GM20000 (cell line): Measurements from ENCODE around the gene ITGB5.
"Not testable (repeated sequence)": the region's sequence is repeated elsewhere in the genome, so short reads cannot be mapped to it uniquely, and the experiment has no call there.

Source experiments
- DNase-seq: peaks from one replicate; pipeline ENCODE4 v3.0.0; 2012; ENCODE audit warnings: low spot score
- TF ChIP-seq, protein P1 (sequence below): IDR thresholded peaks from 2 replicates; pipeline ENCODE4 v1.5.1; 2012; ENCODE audit warnings: mild to moderate bottlenecking, control low read depth; ENCODE audit errors: extremely low read depth, missing control alignments

ITGB5 gene

DNA sequence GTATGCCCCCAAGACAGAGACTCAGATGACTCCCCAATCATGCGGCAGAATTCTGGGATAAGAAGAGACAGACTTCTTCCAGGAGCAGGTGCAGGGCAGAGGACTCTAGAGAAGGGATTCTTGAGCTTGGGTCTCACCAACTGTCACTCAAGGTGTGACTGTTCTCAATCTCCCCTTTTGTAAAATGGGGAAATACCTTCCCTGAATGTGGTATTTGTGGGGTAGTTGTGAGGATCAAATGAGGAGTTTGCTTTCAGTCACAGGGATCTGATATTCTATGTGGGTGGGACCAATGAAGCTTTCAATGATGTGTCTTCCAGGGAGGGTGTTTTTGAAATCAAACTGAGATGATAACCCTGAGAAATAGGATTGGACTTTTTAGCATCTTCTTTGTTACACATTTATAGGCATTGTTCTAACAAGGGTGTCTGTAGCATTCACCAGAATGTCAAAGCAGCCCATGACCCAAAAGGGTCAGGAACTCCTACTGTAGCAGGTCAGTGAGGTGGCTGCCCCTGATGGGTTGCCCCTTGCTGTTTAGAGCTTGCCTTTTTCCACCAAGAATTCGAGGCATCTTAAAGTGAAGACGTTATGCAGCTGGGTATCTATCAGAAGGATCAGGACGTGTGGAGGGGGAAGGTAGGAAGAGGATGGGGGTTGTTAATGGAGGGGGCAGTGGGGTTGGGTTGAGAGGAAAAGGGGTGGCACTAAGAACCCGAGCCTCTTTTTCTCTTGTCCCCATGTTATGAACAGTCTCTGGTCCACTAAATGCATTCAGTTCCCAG lies 128.1 kb downstream of the ITGB5 start:
- DNase-seq = no peak
- TF ChIP-seq, protein P1, sequence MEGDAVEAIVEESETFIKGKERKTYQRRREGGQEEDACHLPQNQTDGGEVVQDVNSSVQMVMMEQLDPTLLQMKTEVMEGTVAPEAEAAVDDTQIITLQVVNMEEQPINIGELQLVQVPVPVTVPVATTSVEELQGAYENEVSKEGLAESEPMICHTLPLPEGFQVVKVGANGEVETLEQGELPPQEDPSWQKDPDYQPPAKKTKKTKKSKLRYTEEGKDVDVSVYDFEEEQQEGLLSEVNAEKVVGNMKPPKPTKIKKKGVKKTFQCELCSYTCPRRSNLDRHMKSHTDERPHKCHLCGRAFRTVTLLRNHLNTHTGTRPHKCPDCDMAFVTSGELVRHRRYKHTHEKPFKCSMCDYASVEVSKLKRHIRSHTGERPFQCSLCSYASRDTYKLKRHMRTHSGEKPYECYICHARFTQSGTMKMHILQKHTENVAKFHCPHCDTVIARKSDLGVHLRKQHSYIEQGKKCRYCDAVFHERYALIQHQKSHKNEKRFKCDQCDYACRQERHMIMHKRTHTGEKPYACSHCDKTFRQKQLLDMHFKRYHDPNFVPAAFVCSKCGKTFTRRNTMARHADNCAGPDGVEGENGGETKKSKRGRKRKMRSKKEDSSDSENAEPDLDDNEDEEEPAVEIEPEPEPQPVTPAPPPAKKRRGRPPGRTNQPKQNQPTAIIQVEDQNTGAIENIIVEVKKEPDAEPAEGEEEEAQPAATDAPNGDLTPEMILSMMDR = no peak

DNA sequence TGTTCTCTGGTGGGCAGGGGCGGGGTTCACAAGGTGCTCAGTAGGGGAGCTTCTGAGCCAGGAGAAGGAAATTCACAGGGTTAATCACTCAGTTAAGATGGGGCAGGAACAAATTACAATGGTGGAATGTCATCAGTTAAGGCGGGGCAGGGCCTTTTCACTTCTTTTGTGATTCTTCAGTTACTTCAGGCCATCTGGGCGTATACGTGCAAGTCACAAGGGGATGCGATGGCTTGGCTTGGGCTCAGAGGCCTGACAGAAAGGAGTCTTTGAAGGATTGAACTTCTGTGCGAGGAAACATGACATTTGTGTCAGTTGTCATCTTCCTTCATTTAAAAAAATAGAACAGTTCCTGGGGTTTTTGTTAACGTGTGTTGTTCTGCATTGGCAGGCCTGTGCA lies 129.2 kb downstream of the ITGB5 start:
- DNase-seq = not testable (repeated sequence)

DNA sequence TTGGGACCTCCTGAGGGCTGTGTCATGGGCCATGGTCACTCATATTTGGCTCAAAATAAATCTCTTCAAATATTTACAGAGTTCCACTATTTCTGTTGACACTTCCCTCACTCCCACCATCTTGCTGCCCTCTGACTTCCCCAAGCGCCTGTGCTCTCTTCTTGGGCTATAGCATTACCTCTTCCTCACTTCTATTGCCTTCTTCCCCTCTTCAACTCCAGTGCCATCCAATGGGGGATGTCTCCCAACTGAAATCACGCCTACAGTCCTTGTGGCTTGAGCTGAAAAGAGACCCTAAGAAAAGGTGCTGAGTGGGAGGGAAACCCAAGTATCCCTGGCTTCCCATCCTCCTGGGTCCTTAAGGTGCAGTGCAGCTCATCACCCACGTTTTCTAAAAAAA lies 135.1 kb downstream of the ITGB5 start:
- TF ChIP-seq, protein P1 = no peak
- DNase-seq = no peak

DNA sequence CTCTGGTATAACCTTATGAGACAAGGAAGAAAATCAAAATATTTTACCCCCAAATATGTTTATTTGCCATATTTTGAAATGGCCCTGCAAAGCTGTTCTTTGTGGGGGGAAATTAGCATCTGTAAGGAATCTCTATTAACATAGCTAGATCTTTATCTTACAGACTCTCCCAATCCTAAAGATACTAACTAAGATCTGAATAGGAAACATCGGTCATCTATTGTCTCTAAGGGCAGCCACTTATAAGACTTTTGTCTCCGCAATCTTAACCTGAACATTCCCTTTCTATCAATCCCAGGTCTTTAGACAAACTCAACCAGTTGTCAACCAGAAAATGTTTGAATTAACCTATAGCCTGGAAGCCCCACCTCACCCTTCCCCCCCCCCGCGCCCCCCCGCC lies 135.7 kb downstream of the ITGB5 start:
- TF ChIP-seq, protein P1 = no peak
- DNase-seq = no peak

DNA sequence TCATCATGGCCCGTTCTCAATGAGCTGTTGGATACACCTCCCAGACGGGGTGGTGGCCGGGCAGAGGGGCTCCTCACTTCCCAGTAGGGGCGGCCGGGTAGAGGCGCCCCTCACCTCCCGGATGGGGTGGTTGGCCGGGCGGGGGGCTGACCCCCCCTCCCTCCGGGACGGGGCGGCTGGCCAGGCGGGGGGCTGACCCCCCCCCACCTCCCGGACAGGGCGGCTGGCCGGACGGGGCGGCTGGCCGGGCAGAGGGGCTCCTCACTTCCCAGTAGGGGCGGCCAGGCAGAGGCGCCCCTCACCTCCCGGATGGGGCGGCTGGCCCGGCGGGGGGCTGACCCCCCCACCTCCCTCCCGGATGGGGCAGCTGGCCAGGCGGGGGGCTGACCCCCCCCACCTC lies 137.3 kb downstream of the ITGB5 start:
- not testable (repeated sequence) for DNase-seq

DNA sequence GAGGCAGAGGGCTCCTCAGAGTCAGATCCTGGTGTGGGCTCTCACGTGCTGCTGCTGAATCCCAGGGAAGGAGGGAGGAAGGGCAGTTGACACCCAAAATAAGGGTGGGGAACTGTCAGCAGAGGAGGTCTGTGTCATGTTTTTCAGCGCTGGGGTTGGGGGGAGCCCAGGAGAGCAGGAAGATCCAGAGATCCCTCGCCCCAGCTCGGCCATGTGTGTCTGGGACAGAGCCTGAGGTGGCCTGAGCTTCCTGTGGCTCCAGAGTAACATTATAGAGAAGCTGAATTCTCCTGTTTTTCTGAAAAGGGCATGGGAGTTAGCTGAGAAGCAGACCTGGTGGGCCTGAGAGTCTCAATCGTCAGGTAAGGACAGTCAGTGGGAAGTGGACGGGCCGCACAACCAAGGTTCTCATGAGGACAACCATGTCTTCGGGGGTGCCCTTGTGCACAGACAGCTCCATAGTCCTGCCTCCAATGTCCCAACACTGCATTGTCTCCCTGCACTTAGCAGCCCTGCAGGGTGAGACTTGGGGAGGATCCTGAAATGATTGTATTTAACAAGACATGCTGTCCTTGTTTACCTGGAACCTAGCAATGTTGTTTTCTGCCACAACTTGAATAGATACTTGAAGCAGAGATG lies 138.5 kb downstream of the ITGB5 start:
- DNase-seq = no peak
- TF ChIP-seq, protein P1 = no peak

DNA sequence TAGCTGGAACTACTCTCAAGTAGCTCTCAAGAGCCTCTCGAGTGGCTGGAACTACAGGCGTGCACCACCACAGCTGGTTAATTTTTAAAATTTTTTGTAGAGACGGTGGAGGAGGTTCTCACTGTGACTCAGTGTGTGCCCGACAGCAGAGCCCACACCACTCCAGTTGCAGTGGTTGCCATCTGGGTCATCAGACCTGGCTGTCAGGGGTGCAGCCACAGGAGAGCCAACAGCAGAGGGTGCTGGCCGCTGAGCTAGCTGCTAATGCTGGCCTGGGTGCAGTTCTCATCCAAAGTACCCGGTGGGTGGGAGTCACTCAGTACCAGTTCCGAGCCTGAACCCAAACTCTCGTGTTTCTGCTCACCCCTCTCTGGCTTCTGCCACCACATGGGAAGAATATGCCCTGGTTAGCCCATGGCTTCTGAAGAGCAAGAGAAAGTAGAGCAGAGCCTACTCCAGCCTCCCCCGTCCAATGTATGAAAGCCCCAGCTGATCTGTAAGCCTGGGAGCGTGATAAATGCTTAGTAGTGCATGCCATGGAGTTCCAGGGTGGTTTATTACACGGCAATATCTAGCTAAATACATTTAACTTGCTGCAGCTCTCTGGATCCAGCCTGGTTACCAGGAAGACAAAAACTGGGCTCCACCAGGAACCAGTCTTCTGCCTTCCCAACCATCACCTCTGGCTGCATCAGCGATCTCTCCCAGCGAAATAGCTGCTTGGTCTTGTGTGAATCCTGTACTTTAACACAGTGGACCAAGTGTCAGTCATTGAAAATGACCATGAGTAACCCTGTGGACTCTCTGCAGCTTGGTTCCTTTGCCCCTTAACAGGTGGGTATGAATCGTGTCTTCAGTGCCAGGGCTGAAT lies 139.8 kb downstream of the ITGB5 start:
- DNase-seq = no peak
- TF ChIP-seq, protein P1 = no peak

DNA sequence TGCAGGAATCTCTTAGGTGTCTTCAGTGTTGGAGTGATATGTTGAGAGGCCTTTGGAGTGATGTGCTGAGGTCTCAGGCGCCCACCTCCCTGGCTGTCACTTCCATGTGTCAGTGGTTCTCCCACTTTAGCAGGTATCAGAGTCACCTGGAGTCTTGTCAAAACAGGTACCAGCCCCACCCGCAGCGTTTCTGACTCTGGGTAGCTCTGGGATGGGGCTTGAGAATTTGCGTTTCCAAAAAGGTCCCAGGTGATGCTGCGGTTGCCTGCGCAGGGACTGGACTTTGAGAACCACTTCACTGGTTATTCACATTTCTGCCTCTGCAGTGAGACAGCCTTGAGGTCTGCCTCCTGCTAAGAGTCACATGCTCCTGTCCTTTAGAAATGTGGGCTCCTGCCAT lies 141.4 kb downstream of the ITGB5 start:
- TF ChIP-seq, protein P1 = no peak
- DNase-seq = no peak
